HepG2 (cell line): ENCODE data around the gene ZNF48. TPM values are rescaled to one million over a fixed set of nuclear protein-coding genes. Genes with fewer than 3 reads are reported as not detected.
A peak's percentile ranks its signal among the peaks of the same experiment; 100 is the strongest.

Experiments used
- ATF7 ChIP-seq, 2 experiments: fragments of 450-650 bp in 1 of 2; sonication (generic) in 1 of 2; formaldehyde crosslinking in 1 of 2; IDR thresholded peaks; 2 replicates each; pipeline versions ENCODE4 v1.4.0 to v1.6.1; 2016 to 2020; ENCODE audit warnings: antibody characterized with exemption in 1 of 2, mild to moderate bottlenecking in 1 of 2, missing genetic modification reagents in 1 of 2
- BCL6 ChIP-seq: IDR thresholded peaks from 2 replicates; pipeline ENCODE4 v1.6.1; 2016; ENCODE audit warnings: missing genetic modification reagents, missing compliant biosample characterization
- FOXO1 ChIP-seq: sonication (generic); formaldehyde crosslinking; IDR thresholded peaks from 2 replicates; pipeline ENCODE4 v1.4.0; 2020; ENCODE audit warnings: missing genetic modification reagents
- GABPB1 ChIP-seq: IDR thresholded peaks from 2 replicates; pipeline ENCODE4 v1.6.1; 2016; ENCODE audit warnings: mild to moderate bottlenecking, missing genetic modification reagents, moderate library complexity, missing compliant biosample characterization
- HDAC2 ChIP-seq: sonication (generic); formaldehyde crosslinking; IDR thresholded peaks from 2 replicates; pipeline ENCODE4 v1.4.0; 2020; ENCODE audit warnings: missing genetic modification reagents
- KLF16 ChIP-seq, 2 experiments: sonication (generic) in 1 of 2; formaldehyde crosslinking in 1 of 2; IDR thresholded peaks; 2 replicates each; pipeline versions ENCODE4 v1.6.1 to v1.8.0; 2016 to 2023; ENCODE audit warnings: missing genetic modification reagents in 2 of 2, missing compliant biosample characterization in 1 of 2
- NFYB ChIP-seq: sonication (generic); formaldehyde crosslinking; IDR thresholded peaks from 2 replicates; pipeline ENCODE4 v1.4.0; 2020; ENCODE audit warnings: missing genetic modification reagents
- NR2F6 ChIP-seq, 2 experiments: IDR thresholded peaks; 2 replicates each; pipeline ENCODE4 v1.6.1; 2016; ENCODE audit warnings: antibody characterized with exemption in 1 of 2, mild to moderate bottlenecking in 1 of 2
- RFX5 ChIP-seq: IDR thresholded peaks from 2 replicates; pipeline ENCODE4 v1.6.1; 2011; ENCODE audit warnings: low read depth, low read length, improper control_type of control experiment
- SIN3B ChIP-seq: fragments of 150-350 bp; IDR thresholded peaks from 2 replicates; pipeline ENCODE4 v1.6.1; 2014; ENCODE audit warnings: low read length
- SMAD1 ChIP-seq: sonication (generic); formaldehyde crosslinking; IDR thresholded peaks from 2 replicates; pipeline ENCODE4 v1.4.0; 2020; ENCODE audit warnings: missing genetic modification reagents, low read depth, mild to moderate bottlenecking, borderline replicate concordance
- TCF7 ChIP-seq: sonication (generic); IDR thresholded peaks from 2 replicates; pipeline ENCODE4 v1.6.1; 2016; ENCODE audit warnings: antibody characterized with exemption, low read depth
- TERF1 ChIP-seq: sonication (generic); formaldehyde crosslinking; IDR thresholded peaks from 2 replicates; pipeline ENCODE4 v1.8.0; 2022; ENCODE audit warnings: mild to moderate bottlenecking, missing genetic modification reagents, moderate library complexity
- ZBTB44 ChIP-seq: sonication (generic); formaldehyde crosslinking; IDR thresholded peaks from 2 replicates; pipeline ENCODE4 v1.4.0; 2020; ENCODE audit warnings: missing genetic modification reagents
- ZFP82 ChIP-seq: sonication (generic); formaldehyde crosslinking; IDR thresholded peaks from 2 replicates; pipeline ENCODE4 v1.5.1; 2020; ENCODE audit warnings: mild to moderate bottlenecking, missing genetic modification reagents, borderline replicate concordance
- ZMYM3 ChIP-seq: sonication (generic); formaldehyde crosslinking; IDR thresholded peaks from 2 replicates; pipeline ENCODE4 v1.5.1; 2020; ENCODE audit warnings: mild to moderate bottlenecking, missing genetic modification reagents
- ZNF354B ChIP-seq: sonication (generic); formaldehyde crosslinking; IDR thresholded peaks from 2 replicates; pipeline ENCODE4 v1.8.0; 2022; ENCODE audit warnings: mild to moderate bottlenecking, missing genetic modification reagents
- ZNF549 ChIP-seq: sonication (generic); formaldehyde crosslinking; IDR thresholded peaks from 2 replicates; pipeline ENCODE4 v1.5.0; 2020; ENCODE audit warnings: missing genetic modification reagents
- ZNF564 ChIP-seq: sonication (generic); formaldehyde crosslinking; IDR thresholded peaks from 2 replicates; pipeline ENCODE4 v1.8.1; 2023; ENCODE audit warnings: mild to moderate bottlenecking, missing genetic modification reagents
- ZNF567 ChIP-seq: sonication (generic); formaldehyde crosslinking; IDR thresholded peaks from 2 replicates; pipeline ENCODE4 v1.8.1; 2023; ENCODE audit warnings: mild to moderate bottlenecking, missing genetic modification reagents, borderline replicate concordance
- ZNF580 ChIP-seq: IDR thresholded peaks from 2 replicates; pipeline ENCODE4 v1.6.1; 2016; ENCODE audit warnings: low read depth, borderline replicate concordance
- ZNF639 ChIP-seq: conservative IDR thresholded peaks from 2 replicates; pipeline ENCODE4 v1.6.1; 2018; ENCODE audit warnings: missing genetic modification reagents
- ZNF878 ChIP-seq: sonication (generic); formaldehyde crosslinking; IDR thresholded peaks from 2 replicates; pipeline ENCODE4 v1.8.1; 2023; ENCODE audit warnings: mild to moderate bottlenecking, missing genetic modification reagents, moderate library complexity
- ZSCAN31 ChIP-seq: sonication (generic); formaldehyde crosslinking; IDR thresholded peaks from 2 replicates; pipeline ENCODE4 v1.5.0; 2020; ENCODE audit warnings: low read depth, mild to moderate bottlenecking, missing genetic modification reagents
- polyA plus RNA-seq, 8 experiments: library from polyadenylated mRNA; depleted of rRNA in 3 of 8; stranded (reverse) in 7 of 8; unstranded in 1 of 8; fragments of >200 nt; fragmentation: Illumina TruSeq in 4 of 8; extraction: Trizol in 4 of 8; gene quantifications; 2 replicates each; pipeline versions ENCODE4 v1.2.1 to v1.2.3, GENCODE V29; 2011 to 2016; ENCODE audit warnings: low read depth in 4 of 8, missing spikeins in 1 of 8, mixed read lengths in 1 of 8; ENCODE audit not compliant: insufficient read depth in 1 of 8
- total RNA-seq, 5 experiments: library from RNA; depleted of rRNA; stranded (reverse); fragments of >200 nt; fragmentation: Illumina TruSeq; extraction: Trizol; gene quantifications; 2 replicates each; pipeline ENCODE4 v1.2.3, GENCODE V29; 2016; ENCODE audit warnings: low read depth in 1 of 5
- TF ChIP-seq, protein P1 (sequence below): sonication (generic); formaldehyde crosslinking; IDR thresholded peaks from 2 replicates; pipeline ENCODE4 v1.9.0; 2021; ENCODE audit warnings: missing genetic modification reagents, borderline replicate concordance

ZNF48 gene
- total and polyA plus RNA-seq, 2 of the 13 experiments (the other 11 are each of a cell fraction or from before 2014, with no cell fraction given): 9.9 to 12.3 TPM

GRCh38 chr16:30429678-30430427, 34.6 kb downstream of the ZNF48 start, which contains the start of gene DCTPP1 (continued):
- TF ChIP-seq ZNF639 (CRISPR knock-in tag) (peak; percentile 57), TERF1 (CRISPR knock-in tag) (0 out of 2 replicates have a peak, but pooled peaks have one; percentile 64), ZNF580 (CRISPR knock-in tag) (peak; percentile 83), ZFP82 (CRISPR knock-in tag) (peak; percentile 84; the same call in 1 of the 2 replicates), ZNF878 (CRISPR knock-in tag) (peak; percentile 80), BCL6 (CRISPR knock-in tag) (no peak), TCF7 (no peak), ZNF564 (CRISPR knock-in tag) (peak; percentile 43; the same call in 1 of the 2 replicates), GABPB1 (peak; percentile 72), ZNF549 (CRISPR knock-in tag) (no peak), NR2F6 (IDR thresholded peaks at IDR 0.05) (peak; percentile 54; the same call in 1 of the 2 replicates), NR2F6 (CRISPR knock-in tag; IDR thresholded peaks at IDR 0.05) (peak; percentile 63), RFX5 (peak; percentile 48; the same call in 1 of the 2 replicates), ZNF567 (CRISPR knock-in tag) (no peak), ZBTB44 (CRISPR knock-in tag) (no peak), ATF7 (IDR thresholded peaks at IDR 0.05) (peak; percentile 28; the same call in 1 of the 2 replicates), ATF7 (CRISPR knock-in tag; IDR thresholded peaks at IDR 0.05) (peak; percentile 76; the same call in 1 of the 2 replicates), HDAC2 (CRISPR knock-in tag) (peak; percentile 89), FOXO1 (no peak), SMAD1 (peak; percentile 73), SIN3B (peak; percentile 70), ZMYM3 (CRISPR knock-in tag) (peak; percentile 80), KLF16 (CRISPR knock-in tag; IDR thresholded peaks at IDR 0.05) (peak in 1 of 2 experiments; percentile 82; a peak in 1 of 4 replicates), ZNF354B (CRISPR knock-in tag) (no peak; the same call in none of the 2 replicates), NFYB (CRISPR knock-in tag) (peak; percentile 91), ZSCAN31 (CRISPR knock-in tag) (peak; percentile 93)
- TF ChIP-seq, protein P1, sequence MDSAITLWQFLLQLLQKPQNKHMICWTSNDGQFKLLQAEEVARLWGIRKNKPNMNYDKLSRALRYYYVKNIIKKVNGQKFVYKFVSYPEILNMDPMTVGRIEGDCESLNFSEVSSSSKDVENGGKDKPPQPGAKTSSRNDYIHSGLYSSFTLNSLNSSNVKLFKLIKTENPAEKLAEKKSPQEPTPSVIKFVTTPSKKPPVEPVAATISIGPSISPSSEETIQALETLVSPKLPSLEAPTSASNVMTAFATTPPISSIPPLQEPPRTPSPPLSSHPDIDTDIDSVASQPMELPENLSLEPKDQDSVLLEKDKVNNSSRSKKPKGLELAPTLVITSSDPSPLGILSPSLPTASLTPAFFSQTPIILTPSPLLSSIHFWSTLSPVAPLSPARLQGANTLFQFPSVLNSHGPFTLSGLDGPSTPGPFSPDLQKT: no peak
